Lower lobe of right lung (tissue), 2 donors: ENCODE data around the gene CORO2B. TPM values are rescaled to one million over a fixed set of nuclear protein-coding genes. Genes with fewer than 3 reads are reported as not detected.

Experiments
- ATAC-seq, 2 donors: fragments of 200-7000 bp; cut with Tn5 transposase; one replicate each; pipeline ENCODE4 v1.9.1; 2020 to 2022; ENCODE audit warnings: mild to moderate bottlenecking in 2 of 2, moderate library complexity in 2 of 2
- DNase-seq: peaks from one replicate; pipeline ENCODE4 v3.0.0-alpha.2; 2020
- H3K27ac ChIP-seq: fragments of 200-600 bp; one replicate; pipeline ENCODE4 v1.8.0; 2022
- H3K27me3 ChIP-seq: fragments of 200-600 bp; one replicate; pipeline ENCODE4 v1.8.0; 2022; ENCODE audit warnings: low read depth
- H3K36me3 ChIP-seq: fragments of 200-600 bp; one replicate; pipeline ENCODE4 v1.8.0; 2022; ENCODE audit warnings: mild to moderate bottlenecking
- H3K4me1 ChIP-seq: fragments of 200-600 bp; one replicate; pipeline ENCODE4 v1.8.0; 2022
- H3K4me3 ChIP-seq: fragments of 200-600 bp; one replicate; pipeline ENCODE4 v1.8.0; 2022; ENCODE audit warnings: mild to moderate bottlenecking
- H3K9me3 ChIP-seq: fragments of 200-600 bp; one replicate; pipeline ENCODE4 v1.8.0; 2022
- CTCF ChIP-seq: fragments of 200-600 bp; IDR thresholded peaks from one replicate; pipeline ENCODE4 v1.8.0; 2022; ENCODE audit warnings: antibody characterized with exemption, mild to moderate bottlenecking
- intact Hi-C: fragments of 100-400 bp; cut with DNase I; formaldehyde crosslinking; loops from one replicate; pipeline ENCODE4 v1.11.0; 2022
- total RNA-seq: library from RNA; stranded (reverse); fragmentation: NEBNext Ultra II Directional; extraction: Animal tissue kit (Norgen Biotek cat#: 25700); gene quantifications from one replicate; pipeline ENCODE4 v1.2.1, GENCODE V29; 2021
- donor health status: DM: no; HTN: yes; CAD: no; lungs with severe emphysema.

CORO2B gene
- total RNA-seq, 1 donor from 2014 or later, result 6.8 TPM

GRCh38 chr15:68627995-68628394, 49.2 kb downstream of the CORO2B start:
- Histone ChIP-seq H3K27me3 (no peaks in the 10 kb centered on the region), H3K4me3 (no peak overlapping the region), H3K36me3 (no peaks in the 10 kb centered on the region), H3K9me3 (no peaks in the 10 kb centered on the region), H3K27ac (no peak overlapping the region), H3K4me1 (peaks cover 13% of the 10 kb centered on the region)
- intact Hi-C loops, result no loop called here
- no peak for TF ChIP-seq CTCF
- no peak for DNase-seq
- no peak for ATAC-seq

- H3K27ac ChIP-seq, result no peak overlapping the region
- intact Hi-C loops, result no loop called here
- H3K4me1 ChIP-seq, result peaks cover 9% of the 10 kb centered on the region
- H3K27me3 ChIP-seq, result no peaks in the 10 kb centered on the region
- no peaks in the 10 kb centered on the region for H3K36me3 ChIP-seq
- no peak for DNase-seq
- no peak overlapping the region for H3K4me3 ChIP-seq
- no peaks in the 10 kb centered on the region for H3K9me3 ChIP-seq
- TF ChIP-seq CTCF, result no peak
- no peak for ATAC-seq
Observed at GRCh38 chr15:68629519-68630210, 50.9 kb downstream of the CORO2B start.

GRCh38 chr15:68630211-68630555, 51.4 kb downstream of the CORO2B start:
- intact Hi-C loops, result no loop called here
- DNase-seq, result no peak
- Histone ChIP-seq H3K36me3 (no peaks in the 10 kb centered on the region), H3K4me1 (peaks cover 13% of the 10 kb centered on the region), H3K27ac (no peak overlapping the region), H3K4me3 (no peak overlapping the region), H3K9me3 (no peaks in the 10 kb centered on the region), H3K27me3 (no peaks in the 10 kb centered on the region)
- no peak for TF ChIP-seq CTCF
- ATAC-seq, result no peak

- Histone ChIP-seq H3K4me1 (peaks cover 19% of the 10 kb centered on the region), H3K4me3 (no peak overlapping the region), H3K9me3 (no peaks in the 10 kb centered on the region), H3K36me3 (no peaks in the 10 kb centered on the region), H3K27ac (no peak overlapping the region), H3K27me3 (no peaks in the 10 kb centered on the region)
- no peak for TF ChIP-seq CTCF
- intact Hi-C loops, result no loop called here
- no peak for ATAC-seq
- no peak for DNase-seq
Observed at GRCh38 chr15:68630836-68631235, 52.0 kb downstream of the CORO2B start.

GRCh38 chr15:68631601-68632051, 52.8 kb downstream of the CORO2B start:
- intact Hi-C loops, result no loop called here
- DNase-seq (no peak), ATAC-seq (no peak)
- no peak overlapping the region for H3K4me3 ChIP-seq
- no peaks in the 10 kb centered on the region for H3K27me3 ChIP-seq
- no peak for TF ChIP-seq CTCF
- H3K9me3 ChIP-seq, result no peaks in the 10 kb centered on the region
- no peaks in the 10 kb centered on the region for H3K36me3 ChIP-seq
- H3K27ac ChIP-seq, result no peak overlapping the region
- peaks cover 26% of the 10 kb centered on the region for H3K4me1 ChIP-seq
